OCI-LY3 (cell line): ENCODE data around the gene OR2Y1.
"Not testable (repeated sequence)": the region's sequence is repeated elsewhere in the genome, so short reads cannot be mapped to it uniquely, and the experiment has no call there.

Experiments used
- EZH2phosphoT487 ChIP-seq: fragments of 200-600 bp; shearing (Covaris generic); IDR thresholded peaks from 2 replicates; pipeline ENCODE4 v1.6.1; 2018; ENCODE audit warnings: antibody characterized with exemption, mixed run types, low read depth
- TF ChIP-seq, protein P1 (sequence below): fragments of 200-600, 300-600 bp; sonication (generic); IDR thresholded peaks from 2 replicates; pipeline ENCODE4 v1.5.1; 2014; ENCODE audit warnings: antibody characterized with exemption, low read length, low read depth

DNA sequence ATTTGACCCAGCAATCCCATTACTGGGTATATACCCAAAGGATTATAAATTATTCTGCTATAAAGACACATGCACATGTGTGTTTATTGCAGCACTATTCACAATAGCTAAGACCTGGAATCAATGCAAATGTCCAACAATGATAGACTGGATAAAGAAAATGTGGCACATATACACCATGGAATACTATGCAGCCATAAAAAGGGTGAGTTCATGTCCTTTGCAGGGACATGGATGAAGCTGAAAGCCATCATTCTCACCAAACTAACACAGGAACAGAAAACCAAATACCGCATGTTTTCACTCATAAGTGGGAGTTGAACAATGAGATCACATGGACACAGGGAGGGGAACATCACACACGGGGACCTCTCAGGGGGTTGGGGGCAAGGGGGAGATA is 36.5 kb downstream of the OR2Y1 start:
- TF ChIP-seq, protein P1, sequence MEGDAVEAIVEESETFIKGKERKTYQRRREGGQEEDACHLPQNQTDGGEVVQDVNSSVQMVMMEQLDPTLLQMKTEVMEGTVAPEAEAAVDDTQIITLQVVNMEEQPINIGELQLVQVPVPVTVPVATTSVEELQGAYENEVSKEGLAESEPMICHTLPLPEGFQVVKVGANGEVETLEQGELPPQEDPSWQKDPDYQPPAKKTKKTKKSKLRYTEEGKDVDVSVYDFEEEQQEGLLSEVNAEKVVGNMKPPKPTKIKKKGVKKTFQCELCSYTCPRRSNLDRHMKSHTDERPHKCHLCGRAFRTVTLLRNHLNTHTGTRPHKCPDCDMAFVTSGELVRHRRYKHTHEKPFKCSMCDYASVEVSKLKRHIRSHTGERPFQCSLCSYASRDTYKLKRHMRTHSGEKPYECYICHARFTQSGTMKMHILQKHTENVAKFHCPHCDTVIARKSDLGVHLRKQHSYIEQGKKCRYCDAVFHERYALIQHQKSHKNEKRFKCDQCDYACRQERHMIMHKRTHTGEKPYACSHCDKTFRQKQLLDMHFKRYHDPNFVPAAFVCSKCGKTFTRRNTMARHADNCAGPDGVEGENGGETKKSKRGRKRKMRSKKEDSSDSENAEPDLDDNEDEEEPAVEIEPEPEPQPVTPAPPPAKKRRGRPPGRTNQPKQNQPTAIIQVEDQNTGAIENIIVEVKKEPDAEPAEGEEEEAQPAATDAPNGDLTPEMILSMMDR: not testable (repeated sequence)
- not testable (repeated sequence) for TF ChIP-seq EZH2phosphoT487
